ENCODE measurements around the gene TSPAN3.

The TSPAN3 gene

DNA sequence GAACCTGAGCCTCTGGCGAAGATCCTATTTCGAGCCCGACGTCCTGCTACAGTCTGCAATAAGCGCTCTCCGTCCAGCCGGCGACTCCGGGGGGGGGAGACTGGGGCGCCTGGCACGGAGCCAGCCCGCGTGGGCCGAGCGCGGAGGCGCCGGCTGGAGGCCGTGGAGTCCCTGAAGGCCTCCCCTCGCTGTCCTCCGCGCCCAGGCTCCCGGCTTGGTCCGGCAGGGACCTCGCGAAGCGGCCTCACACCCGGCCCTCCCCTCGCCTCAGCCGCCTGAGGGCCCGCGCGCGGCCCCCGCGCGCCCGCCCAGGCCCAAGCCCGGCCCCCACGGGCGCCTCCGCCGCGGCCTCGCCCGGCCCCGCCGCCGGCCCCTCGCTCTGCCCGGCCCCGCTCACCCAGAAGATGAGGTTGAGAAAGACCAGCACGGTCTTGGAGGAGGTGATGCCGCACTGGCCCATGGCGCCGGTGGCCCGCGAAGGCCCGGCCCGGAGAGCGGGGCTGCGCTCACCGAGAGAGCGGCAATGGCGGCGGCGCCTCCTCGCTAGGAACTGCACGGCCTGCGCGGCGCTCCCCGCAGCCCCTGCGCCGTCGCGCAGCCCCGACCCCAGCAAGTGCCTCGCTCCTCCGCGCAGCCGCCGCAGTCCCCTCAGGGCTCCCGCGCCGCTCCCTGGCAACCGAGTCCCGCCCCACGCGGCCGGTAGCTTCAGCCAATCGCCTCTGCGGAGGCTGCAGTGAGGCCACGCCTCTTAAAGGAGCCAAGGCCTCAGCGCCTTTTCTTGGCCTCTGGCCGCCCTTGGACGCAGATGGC lies at the start of gene TSPAN3:
Gene TSPAN3, minus strand, starts transcription at position 615 of the 810 bp plus-strand sequence. Its CDS starts 155 bp downstream, at position 460.
- peak; percentile 91 to 99 (median 94) for DNase-seq
- intact Hi-C loops (cut with DNase I), result no loop called here

DNA sequence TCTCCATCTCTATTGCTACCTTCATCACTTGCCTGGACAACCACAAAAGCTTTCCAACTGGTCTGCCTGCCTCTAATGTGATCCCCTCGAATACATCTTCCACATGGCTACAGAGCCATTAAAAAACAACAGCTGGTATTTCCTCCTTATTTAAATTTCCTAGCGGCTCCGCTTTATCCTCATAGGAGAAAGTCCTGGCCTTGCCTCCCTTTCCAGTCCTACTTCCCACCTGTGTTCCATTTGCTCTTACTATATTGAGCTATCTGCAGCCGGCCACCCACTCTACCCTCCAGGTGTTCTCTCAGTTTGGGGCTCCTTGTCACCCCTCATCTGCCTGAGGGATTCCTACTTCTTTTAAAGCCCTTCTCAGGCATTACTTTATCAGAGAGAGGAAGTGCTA lies 49.7 kb upstream of the TSPAN3 start:
- intact Hi-C loops (cut with DNase I), result no loop called here
- DNase-seq, result no peak

DNA sequence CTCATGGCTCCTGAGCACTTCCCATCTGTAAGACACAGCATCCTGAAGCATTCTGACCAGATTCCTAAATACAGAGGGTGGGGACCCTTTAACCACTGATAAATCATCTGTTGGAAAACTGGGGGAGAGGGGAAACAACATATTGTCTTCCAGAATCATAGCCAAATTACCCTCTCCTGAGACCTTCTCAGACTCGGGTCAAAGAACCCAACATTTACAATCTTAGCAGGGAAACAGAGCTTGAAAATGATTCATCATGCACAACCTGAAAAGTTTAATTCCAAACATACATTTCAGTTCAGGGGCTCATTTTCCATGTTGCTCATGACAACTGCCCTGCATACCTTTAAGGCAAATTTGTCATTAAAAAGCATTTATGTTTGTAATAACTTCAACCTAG lies 48.5 kb upstream of the TSPAN3 start:
- DNase-seq, result no peak
- intact Hi-C loops (cut with DNase I), result loop anchor here (1.0 to 5.0 kb wide), 3 partner anchors 68 to 424 kb away; no protein-coding TSS in a partner anchor

DNA sequence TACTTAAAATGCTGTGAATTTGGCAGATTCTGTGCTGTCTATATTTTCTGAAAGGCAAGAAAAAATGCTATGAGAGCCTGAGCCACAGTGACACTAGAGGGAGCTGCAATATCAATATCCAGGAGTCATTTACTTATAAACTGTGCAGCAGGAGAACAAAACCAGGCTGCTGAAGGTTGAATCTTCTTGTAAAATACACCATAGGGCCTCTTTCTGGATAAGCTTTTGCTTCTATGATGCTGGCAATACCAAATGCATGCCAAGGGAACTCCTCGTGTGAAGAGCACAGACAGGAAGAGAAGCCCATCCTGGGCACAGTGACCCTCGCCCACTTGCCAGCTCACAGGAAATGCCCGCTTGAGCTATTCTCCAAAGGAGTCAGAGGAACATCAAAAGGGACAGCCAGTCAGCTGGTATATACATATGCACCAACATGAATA lies 48.0 kb upstream of the TSPAN3 start:
- peak in 4 of 10 donors; percentile 25 to 48 (median 30) for DNase-seq

DNA sequence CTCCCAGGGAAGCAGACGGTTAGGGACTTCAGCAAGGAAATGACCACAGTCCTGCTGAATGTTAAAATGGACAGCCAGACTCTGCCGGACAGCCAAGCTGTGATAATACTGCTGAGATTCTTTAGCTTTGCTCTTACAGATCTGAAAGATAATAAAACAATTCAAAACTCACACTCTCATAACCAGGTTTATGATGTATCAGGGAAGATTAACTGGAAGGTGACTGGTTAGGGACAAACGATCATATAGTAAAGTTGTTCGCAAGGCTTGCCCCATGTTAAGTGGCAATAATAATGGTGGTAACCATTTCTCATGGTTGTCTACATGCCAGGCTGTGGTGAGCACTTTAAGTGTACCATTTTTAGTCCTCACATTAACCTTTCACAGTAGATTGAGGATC lies 44.3 kb upstream of the TSPAN3 start:
- intact Hi-C loops (cut with DNase I), result loop anchor here (5.0 kb wide), 2 partner anchors 72 to 382 kb away; no protein-coding TSS in a partner anchor
- no peak for DNase-seq

More for the DNA sequence above, 48.0 kb upstream of the TSPAN3 start:
- intact Hi-C loops (cut with DNase I), result loop anchor here (1.0 to 5.0 kb wide), 3 partner anchors 68 to 424 kb away; no protein-coding TSS in a partner anchor

DNA sequence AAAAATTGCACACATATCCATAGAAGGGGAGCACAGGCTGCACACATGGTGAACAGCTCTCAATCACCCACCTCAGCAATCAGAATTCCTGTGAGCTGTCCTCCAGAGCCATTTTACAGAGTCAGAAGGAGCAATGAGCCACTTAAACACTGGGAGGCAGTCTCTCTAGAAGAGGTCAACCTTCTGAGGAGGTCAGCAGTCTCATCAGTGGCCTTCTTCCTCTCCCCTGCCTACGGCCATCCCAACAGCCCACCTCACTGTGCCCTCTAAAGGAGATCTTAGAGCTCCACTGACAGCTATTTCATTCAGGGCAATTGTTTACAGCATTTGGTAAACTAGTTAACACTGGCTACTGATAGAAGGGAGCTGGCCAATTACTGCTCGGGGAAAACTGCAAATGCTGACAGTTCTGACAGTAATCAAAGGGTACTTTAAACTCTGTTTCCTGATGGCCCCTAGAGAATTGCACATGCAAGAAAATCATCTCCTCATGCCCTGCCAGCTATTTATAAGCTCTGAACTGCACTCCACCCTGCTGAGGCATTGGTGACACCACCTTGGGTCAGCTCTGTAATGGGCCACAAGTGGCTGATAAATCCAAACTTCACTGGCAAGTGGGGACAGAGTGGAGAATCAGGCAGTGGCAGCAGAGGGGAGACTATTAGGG lies 42.1 kb upstream of the TSPAN3 start:
- intact Hi-C loops (cut with DNase I), result no loop called here
- DNase-seq, result no peak

DNA sequence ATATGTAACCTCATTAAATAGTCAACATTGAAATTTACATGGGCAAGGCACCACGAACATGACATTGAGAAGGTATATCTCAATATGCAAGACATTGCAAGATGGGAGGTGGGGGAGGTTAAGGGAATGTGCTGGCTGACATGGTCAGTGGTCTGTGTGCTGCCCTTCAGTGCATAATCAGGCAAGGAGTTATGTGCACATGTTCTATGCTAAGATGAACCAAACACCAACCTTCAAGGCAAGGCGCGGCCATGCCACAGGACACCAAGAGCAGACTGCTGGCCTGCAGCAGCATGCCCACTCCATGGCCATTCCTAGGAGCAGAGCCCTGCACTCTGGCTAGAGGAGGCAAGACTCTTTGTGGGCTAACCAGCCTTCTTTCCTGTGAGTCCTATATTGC lies 40.9 kb upstream of the TSPAN3 start:
- no peak for DNase-seq
- intact Hi-C loops (cut with DNase I), result no loop called here

DNA sequence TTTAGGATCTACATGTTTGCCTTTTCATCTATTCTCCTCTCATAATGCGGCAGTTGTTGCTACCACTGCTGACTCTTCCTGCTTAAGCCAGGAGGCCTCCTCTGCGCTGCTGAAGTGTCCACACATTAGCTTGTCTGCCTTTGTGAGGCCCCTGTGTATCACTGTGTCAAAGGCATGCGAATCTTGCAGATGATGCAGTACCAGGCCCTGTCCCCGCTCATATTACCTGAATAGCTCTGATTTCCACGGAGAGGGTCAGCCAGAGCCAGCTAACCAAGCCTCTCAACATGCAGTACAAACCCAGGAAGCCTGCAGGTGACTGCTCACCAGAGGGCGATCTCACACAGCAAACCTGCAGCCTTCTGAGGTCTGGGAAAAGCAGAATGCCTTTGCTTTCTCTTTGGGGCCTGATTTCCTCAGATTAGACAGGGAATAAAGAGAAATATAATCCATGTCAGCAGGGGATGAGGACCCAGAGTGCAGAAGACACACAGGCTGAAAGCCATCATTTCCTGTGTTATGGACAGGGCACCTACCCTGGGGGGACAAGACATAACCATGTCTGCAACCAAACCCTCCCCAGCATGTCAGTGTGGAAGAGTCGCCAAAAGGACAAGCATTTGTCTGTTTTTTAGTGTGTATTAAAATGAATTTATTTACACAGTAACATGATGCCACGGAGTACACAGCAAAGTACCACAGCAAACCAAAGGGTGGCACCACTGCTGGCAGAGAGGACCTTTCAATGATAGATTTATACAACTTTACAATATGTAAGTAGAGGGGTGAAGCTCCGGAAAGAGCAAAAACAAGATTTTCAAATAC lies 36.8 kb upstream of the TSPAN3 start:
- DNase-seq, result peak; percentile 36 to 94 (median 58)
- intact Hi-C loops (cut with DNase I), result no loop called here

DNA sequence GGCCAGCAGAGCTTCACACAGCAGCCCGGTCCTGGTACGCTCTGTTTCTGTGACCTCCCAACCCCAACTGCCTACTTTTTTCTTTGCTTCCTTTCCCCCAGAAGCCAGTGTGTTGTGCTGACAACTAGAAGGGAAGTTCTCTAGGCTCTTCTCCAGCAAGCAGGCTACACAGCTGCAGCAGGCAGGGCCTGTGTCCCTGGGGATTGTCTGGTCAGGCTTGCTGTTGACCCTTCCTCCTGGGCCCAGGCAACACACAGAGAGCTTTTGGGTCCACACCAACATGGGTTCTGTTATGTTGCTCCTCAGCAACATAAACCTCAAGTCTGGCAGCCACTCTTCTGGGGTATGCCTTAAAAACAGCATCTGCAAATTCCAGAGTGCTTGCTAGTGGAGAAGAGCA lies 36.2 kb upstream of the TSPAN3 start:
- no peak for DNase-seq
- intact Hi-C loops (cut with DNase I), result no loop called here

DNA sequence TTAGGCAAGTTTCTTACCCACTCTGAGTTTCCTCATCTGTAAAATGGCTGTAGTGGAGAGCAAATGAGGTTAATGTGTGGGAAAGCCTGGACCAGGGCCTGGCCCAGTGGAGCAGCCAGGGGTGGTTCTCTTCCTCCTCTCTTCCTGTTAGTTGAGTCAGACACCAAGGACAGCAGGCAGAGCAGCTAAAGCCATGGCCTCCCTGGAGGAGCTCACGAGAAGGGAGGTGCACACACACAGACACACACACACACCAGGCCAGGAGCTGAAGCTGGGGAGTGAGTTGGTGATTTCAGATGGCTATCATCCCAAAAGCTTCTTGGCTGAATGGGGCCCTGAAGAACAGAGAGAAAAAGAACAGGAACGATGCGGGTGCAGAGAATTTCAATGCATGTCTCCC lies 33.2 kb upstream of the TSPAN3 start:
- intact Hi-C loops (cut with DNase I), result no loop called here
- no peak for DNase-seq

DNA sequence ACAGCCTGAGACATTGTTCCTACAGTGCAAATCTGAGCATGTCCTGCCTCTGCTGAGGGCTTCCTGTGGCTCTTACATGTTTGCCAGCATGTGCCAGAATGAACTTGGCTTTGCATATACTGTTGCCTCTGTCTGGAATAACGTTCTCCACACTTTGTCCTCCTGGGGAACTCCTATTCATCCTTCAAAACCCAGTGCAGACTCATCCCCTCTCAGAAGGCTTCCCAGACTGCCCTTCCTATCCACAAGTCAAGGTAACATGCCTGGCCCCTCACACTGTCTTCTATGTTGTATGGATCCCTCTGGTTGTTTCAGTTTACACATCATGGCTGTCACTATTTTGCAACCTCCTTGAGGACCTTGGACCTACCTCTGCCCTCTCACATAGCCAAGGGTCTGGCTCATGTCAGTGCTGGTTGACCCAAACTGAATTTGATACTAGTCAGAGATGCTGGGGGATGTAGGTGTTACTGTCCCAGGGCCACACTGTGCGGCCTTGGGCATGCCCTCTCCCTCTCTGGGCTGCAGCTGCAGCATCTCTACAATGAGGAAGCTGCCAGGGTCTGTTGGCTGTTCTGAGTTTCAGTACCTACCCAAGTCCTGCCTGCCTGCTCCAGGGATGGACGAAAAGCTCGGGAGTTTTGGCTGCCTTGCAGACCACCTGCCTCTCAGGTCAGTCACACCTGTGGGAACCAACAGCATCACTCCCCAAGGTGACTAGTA lies 29.0 kb upstream of the TSPAN3 start:
- no peak for DNase-seq
- intact Hi-C loops (cut with DNase I), result no loop called here

DNA sequence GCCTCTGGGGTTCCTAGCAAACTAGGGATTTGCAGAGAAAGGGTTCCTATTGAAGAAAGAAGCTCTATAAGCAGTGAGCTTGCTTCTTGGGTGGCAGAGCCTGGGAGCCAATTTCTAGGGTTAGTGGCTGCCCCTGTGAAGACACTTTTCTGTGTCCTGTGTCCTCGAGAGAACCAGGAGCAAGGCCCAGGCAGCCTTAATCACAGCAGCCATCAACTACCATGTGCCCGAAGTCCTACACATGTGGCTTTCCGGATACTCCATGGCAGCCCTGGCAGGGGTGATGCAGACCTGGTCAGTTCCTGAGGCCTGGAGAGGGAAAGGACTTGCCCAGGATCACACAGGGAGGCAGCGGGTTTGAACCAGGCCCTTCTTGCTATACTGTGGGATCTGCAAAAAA lies 27.7 kb upstream of the TSPAN3 start:
- intact Hi-C loops (cut with DNase I), result no loop called here
- DNase-seq, result no peak

DNA sequence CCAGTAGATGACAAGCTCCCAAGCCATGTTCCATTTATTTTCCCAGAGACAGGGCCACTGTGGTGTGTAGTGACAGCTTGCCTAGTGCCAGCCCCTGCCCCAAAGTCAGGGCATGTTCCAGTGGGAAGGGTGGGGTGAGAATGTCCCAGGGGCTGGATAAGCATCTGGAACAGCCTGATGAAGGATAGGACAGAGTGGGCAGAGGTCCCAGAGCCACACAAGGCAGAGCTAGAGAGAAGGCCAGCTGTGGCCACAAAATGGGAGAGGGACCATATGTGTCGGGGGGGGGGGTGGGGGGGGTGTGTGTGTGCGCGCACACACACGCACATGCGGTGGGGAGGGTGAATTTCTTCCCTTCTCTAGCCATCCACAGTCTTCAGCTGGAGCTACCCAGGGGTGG lies 27.0 kb upstream of the TSPAN3 start:
- intact Hi-C loops (cut with DNase I), result no loop called here
- DNase-seq, result no peak

DNA sequence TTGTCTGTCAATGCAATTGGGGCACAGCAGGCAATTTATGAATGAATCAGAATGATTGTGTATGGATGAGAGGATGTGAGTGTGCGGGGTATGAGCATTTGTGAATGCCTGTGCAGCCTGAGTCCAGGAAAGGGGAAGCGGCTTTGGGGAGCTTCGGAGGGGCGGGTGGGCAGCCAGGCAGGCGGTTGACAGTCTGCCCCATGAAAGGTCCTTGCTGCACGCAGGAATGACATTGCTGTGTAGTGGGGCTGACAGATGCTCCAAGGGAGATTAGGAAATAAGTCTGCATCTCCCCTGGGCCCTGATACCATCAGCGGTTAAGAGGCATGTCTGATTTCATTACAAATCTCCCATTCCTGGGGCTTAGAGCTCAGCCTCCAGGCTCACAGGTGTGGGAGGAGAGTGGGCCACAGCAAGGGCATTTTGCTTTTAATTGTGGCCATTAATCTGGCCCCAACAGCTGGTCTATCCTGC lies 26.4 kb upstream of the TSPAN3 start:
- intact Hi-C loops (cut with DNase I), result no loop called here
- DNase-seq, result no peak

DNA sequence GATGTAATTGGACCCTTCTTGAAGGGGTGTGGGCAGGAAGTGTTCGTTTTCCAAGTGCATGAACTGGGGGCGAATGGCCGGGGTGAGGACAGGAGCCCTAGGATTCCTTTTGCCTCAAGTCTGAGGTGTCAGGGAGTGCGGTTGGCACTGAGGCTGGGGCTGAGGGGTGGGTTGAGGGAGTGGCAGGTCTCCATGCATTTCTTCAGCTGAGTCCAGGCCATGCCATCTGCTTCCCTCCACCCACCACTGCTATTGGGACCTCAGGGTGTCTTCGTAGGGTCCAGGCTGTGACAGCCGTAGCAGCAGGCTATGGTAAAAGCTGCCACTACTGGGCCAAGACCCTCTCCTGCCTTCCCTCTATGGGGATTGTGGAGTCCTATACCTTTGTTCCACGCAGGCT lies 25.6 kb upstream of the TSPAN3 start:
- intact Hi-C loops (cut with DNase I), result no loop called here
- DNase-seq, result no peak

DNA sequence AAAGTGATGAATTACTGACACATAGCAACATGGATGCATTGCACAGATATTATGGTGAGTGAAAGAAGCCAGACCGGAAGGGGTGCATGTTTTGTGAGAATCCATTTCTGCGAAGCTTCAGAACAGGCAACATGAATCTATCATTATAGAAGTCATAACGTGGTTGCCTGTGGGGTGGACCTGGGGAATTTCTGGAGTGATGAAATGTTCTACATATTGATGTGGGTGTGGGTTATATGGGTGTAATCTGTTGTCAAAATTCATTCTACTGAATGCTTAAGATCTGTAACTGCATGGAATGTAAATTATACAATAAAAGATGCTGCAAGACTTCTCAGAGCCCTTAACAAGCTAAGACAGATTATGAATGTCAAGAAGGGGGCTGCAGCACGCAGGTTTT lies 25.2 kb upstream of the TSPAN3 start:
- no peak for DNase-seq
- intact Hi-C loops (cut with DNase I), result no loop called here

DNA sequence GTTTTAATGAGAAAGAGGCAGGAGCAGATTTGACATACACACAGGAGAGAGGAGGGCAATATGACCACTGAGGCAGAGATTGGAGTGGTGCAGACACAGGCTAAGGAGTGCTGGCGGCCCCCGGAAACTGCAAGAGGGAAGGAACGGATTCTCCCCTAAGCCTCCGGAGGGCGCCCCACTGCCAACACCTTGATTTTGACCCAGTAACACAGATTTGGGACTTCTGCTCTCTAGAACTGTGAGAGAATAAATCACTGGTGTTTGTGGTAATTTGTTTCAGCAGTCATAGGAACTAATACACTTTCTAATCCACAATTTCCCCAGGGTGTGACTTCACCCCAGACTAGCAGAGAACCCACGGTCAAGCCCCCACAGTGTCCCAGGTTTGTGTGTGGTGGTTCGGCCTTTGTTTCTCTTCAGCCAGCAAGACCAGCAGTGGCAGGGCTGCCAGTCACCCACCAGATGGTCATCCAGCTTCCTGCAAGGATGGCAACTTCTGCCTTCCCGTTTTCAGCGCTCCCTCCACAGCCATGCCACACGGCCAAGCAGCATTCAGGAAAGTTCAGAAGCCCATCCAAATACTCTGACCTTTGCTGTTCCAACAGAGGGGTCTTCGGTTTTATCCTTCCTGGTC lies 23.6 kb upstream of the TSPAN3 start:
- DNase-seq, result peak in 1 of 10 donors; percentile 61
- intact Hi-C loops (cut with DNase I), result no loop called here

DNA sequence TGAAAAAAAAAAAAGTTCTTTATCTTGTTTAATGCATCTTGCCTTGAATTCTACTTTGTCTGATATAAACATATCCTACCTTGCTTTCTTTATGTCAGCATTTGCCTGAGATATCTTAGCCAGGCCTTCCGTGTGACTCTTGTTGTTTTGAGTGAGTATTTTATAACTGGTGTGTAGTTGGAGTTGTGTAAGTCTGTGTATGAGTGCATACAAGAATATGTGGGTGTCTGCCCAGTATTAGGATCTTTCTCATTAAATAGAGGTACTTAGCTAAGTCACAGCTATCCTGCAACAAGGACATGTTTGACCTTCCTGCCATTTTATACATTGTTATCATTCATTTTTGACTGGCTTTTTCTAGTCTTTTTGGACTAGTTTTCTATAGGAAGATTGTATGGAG lies 22.5 kb upstream of the TSPAN3 start:
- intact Hi-C loops (cut with DNase I), result no loop called here

DNA sequence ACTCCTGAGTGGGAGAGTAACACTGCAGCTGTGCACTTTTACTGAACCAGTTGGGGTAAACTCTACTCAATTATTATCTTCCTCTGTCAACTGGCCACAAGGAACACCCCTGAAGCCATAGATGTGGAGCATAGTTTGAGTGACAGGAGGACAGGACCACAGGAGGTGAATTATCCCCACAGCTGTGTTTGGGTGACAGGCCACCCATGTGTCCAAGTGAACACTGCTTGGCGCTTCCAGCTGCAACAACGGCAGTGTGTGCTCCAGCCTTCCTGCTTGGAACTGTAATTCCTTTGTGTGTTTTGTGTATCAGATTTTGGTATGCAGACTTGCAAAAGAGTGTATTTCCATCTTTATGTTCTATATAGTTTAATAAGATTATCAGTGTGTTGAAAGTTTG lies 20.2 kb upstream of the TSPAN3 start:
- intact Hi-C loops (cut with DNase I), result no loop called here
- DNase-seq, result no peak

More for the DNA sequence above, 22.5 kb upstream of the TSPAN3 start:
- no peak for DNase-seq

DNA sequence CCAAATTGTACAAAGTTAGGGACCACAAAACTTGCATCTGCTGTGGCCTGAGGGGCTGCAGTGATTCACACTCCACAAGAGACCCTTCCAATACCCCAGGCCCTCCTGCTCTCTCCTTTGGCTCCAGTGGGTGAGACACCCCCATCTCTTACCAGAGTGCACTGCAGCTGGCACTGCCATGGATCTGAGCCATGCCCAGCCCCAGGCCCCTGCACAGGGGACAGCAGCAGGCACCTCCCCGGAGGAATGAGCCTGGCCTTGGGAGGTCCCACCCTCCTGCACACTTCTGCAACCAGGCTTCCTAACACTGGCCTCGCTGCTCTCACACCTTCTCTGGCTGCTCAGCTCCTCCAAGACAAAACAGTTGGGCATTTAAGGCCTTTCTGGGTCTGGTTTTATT lies 16.3 kb upstream of the TSPAN3 start:
- intact Hi-C loops (cut with DNase I), result no loop called here
- DNase-seq, result no peak
